Activated T-helper 1 cell treated with Interleukin-2 at 50 U/mL for 16 hours (primary cell): ENCODE data around the gene VPS16.

ENCODE experiments used
- DNase-seq: peaks from one replicate; pipeline ENCODE4 v3.0.0-alpha.2; 2020; ENCODE audit warnings: low read depth

Gene VPS16

DNA sequence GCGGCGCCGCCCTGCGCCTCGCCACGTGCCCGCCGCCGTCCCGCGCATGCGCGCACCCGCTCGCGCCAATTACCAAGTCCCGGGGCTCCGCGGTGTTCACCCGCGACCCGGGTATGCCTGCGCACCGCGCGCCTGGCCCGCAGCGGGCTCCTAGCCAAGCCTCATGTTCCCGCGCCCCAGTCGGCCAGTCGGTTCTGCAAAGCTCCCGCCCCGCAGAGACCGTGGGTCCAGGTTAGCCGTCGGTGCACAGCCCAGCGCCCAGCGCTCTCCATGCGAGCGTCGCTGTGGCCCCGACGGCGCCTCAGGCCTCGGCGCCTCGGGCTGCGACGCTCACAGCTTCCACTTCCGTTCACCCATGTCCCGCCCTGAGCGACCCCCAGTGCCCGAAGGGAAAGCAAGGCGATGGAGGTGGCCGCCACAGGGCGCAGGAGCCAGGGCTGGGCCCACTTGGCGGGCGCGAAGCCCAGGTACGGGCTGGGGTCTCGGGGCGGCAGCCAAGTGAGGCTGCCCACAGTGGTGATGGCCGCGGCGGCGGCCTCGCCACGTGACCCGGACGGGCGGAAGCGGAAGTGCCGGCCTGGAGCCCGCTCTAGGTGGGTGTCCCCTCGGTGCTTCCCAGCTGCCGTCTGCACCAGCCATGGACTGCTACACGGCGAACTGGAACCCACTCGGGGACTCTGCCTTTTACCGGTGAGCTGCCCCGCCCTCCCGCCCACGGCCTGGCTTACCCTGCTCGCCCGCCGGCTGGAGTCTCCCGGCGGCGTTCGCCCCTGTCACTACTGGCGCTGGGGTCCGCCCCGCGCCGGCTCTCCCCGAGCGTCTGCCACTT, at the start of gene VPS16, which contains the start of gene PCED1A:
TSS of gene VPS16 (plus strand) at position 608 of the 829 bp plus-strand sequence. CDS start at position 638, 30 bp downstream.
TSS of gene PCED1A (minus strand) at position 518 of the 829 bp plus-strand sequence. CDS start 743 bp downstream, outside the sequence.
- peak; percentile 82 for DNase-seq

GRCh38 chr20:2793471-2793870, 47.1 kb upstream of the VPS16 start:
- DNase-seq = no peak

DNA sequence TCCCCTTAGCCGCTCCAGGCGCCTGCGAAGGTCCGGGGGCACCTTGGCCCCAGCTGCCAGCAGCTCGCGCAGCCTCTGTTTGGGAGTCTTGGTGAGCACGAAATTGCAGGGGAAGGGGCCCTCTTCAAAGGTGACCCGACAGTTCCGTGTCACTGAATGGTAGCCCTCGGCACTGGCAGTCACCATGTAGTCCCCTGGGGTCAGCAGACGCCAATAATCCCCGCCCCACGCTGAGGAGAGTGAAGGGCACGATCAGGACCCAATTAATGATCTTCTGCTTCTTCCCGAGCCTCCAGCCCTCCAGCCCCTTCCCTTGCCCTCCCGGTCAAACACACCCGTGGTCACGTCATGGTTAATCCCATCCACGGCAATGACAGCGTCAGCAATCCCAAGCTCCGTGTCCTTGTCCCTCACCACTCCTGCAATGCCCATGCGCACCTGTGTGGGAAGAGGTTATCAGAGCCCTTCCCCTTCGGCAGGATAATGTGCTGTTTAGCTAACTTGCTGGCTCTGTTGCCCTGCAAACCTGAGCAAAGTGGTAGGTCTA, 46.3 kb upstream of the VPS16 start:
- no peak for DNase-seq

DNA sequence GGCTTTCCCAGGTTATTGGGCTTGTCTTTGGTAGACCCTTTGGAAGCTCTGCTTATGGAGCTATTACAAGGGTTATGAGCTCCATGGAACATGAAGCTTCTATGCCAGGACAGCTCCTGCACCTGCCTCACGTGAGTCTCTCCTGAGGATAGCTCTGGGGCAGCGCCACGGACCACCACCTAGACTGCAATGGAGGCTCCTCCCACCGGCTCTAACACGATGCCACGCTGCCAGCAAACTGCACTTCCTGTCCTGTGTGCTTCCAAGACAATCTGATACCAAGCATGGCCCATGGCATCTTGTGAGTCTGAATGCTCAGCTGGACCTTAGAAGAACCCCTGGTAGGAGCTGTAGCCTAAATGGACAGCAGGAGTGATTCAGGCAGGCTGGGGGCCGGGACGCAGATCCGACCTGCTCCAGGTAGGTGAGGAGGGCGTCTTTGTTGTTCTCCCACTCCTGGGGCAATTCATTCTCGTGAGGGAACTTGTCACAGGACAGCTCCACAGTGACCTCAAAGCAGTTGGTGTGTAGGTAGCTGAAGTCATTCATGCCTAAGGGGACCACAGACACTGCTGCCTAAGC, 45.6 kb upstream of the VPS16 start:
- DNase-seq = no peak

DNA sequence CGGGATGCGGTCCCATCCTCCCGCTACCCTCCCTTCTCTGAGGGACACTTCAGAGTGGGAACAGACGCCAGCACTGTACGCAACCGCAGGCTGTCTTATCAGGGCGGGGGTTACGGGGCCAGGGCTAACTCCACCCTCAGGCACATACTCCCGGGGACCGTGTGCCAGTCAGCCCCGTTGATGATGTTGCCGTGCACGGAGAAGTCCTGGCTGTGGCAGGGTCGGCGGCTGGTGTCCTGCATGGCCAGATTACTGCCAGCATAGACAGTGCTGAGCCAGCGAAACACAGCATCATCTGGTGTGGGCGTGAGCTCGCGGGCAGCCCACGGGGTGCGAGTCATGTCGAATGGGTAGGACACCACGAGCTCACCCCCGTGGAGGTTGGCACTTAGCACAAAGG, 45.1 kb upstream of the VPS16 start:
- DNase-seq = no peak

DNA sequence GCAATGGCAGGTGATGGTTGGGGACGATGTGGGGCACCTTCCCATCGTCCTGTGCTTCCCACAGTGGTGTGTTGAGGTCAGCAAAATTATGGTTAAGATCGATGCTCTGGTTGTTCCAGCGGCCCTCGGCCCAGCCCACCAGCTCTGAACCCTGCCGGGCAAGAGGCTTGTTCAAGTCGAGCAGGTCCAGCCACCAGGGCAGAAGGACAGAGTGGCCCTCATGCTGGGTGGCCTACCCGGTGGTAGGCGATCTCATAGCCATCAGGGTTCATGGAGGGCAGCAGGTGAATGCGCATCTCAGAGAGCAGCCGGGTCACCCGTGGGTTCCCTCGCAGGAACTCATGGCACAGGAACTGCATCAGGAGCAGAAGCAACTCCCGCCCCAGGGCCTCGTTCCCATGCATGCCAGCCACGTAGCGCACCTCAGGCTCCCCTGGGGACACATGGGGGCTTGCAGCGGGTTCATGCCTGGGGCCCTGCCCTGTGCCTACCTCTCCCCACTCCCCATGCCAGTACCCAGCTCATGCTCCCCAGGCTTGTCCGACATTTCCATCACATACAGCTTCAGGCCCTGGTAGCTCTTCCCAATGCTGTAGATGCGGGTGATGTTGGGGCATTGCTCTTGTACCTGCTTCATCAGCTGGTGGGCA, 44.4 kb upstream of the VPS16 start:
- DNase-seq = no peak

GRCh38 chr20:2797136-2797983, 43.2 kb upstream of the VPS16 start:
- DNase-seq = no peak

DNA sequence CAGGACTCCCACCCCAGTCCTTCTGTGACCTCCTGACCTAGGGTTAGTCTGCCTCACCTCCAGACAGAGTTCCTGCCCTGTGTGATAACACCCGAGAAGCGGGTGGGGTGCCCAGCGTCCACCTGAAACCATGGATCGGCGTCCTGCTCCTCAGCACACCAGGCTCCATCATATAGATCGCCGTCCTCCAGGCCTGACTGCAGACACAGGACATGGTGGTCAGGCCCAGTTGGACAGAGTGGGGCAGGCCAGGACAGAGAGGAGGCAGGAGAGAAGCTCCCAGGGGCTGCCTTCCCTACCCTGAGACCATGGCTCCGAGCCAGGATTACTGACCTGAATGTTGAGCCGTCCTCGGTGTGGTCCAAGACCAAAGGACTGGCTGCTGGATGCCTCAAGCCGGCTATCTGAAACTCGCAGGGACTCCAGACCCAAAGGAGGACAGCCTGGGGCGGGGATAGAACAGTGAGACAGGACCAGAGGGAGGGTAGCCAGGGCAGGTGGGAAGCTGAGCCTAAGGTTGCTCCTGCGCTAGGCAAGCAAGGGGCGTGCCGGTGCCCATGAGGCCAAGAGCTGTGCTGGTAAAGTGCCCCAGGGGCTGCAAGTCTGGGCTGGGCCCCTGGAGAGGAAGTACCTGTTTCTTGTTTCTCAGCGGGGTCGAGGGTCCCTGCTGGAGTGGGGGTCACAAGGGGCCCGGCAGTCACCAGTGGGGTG, 42.3 kb upstream of the VPS16 start:
- no peak for DNase-seq

DNA sequence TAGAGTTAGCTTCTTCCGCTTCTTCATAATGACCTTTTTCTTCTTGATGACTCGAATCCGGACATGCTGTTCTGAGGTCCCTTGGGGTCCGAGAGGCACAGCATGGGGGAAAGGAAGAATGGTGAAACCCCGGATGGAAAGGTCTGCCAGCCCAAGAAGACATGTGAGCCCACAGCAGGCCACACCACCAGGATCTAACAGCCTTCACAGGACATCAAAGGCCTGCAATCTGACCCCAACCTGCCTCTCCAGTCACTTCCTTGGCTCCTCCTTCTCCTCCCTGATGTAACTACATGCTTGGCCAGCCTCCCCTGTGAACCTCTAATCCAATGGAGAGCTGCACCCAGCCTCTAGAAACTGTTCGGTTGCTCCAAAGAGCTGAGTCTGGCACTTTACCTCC, 41.7 kb upstream of the VPS16 start:
- no peak for DNase-seq

- no peak for DNase-seq
Observed at GRCh38 chr20:2799271-2799670, 41.3 kb upstream of the VPS16 start.

DNA sequence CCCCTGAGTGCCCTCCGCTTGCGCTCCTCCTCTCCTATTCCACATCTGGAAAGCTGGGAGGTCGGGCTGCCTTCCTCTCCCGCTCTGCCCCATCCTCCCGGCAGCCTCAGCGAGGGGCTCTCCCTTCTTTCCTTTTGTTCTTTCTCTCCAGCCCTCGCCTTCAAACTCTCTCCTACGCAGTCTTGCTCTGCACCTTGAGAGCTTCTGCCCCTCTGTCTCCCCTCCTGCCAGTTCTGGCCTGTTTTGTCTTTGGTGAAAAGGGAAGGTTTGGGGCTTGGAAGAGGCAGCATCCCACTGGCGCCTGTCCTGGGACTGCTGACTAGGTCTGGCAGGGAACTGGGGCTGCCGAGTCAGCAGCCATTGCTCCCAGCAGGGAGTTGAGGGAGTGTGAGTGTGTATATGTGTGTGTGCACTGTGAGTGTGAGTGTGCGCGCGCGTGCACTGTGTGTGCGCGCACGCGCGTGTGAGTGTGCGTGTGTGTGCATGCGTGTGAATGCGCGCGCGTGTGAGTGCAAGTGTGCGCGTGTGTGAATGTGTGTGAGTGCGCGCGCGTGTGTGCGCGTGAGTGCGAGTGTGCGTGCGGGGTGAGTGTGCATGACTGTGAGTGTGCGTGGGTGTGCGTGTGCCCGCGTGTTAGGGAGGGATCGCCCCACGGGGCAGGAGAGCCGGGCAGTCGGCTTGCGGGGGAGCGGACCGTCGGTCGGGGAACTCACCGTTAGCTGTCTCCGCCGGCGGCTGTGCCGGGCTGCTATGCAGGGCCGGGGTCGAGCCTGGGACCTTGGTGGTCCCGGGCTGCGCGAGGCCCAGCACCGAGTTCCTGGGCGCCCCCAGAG, 40.6 kb upstream of the VPS16 start:
- DNase-seq = no peak

DNA sequence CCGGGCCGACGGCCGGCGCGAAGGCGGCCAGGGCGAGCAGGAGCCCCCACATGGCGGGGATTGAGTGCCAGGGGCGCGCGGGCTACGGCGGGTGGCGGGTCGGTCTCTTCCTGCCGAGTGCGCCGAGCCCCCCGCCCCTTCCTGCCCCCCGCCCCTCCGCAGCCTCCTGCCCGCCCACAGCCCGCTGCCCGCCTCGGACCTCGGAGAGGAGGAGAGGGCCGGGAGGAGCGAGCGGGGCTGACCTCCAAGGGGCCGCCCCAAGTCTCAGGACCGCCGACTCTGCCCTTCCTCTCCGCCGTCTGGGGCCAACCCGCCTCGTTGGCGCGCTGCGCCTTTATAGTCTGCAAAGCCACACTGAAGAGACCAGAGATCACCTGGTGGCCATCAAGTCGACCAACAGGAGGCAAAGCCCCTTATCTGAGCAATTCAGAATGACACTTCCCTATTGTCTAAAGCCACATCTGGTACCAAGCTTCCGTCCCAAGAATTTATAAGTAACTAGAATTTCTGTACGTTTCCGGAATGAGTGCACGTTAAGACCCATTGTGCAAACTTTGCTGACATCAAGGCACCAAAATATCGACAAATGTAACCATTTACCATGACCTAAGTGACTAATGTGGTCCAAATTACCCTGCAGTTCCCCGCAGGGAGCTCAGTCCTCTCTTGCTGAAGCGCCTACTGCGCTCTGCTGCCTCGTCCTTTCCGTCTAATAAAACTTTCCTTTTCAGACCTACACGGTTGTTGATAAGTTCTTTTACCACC, 39.8 kb upstream of the VPS16 start, which contains the start of gene CPXM1:
TSS of gene CPXM1 (minus strand) at position 107 of the 765 bp plus-strand sequence. CDS start at position 52, 55 bp downstream.
- DNase-seq = no peak

DNA sequence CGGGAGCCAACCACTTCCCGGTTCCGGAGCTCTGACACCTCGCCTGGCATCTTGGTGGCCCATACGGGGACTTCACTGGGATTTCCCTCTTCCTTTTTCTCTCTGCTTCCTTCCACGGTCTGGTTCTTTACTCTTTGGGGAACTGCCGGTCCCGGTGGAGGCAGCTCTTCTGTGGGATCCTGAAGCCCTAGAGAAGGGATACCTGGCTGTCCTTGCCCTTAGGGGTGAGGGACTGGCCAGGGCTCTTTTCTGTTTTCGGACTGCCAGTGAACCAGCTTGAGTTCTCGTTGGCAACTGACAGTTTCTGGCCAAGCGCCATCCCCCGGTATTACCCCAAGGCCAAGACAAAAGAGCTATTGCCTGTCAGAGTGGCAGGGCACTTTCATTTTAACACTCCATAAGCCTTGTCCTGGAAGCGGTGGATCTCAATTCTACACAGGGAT, 39.2 kb upstream of the VPS16 start:
- no peak for DNase-seq

- DNase-seq = no peak
Observed at GRCh38 chr20:2804041-2804828, 36.3 kb upstream of the VPS16 start.

DNA sequence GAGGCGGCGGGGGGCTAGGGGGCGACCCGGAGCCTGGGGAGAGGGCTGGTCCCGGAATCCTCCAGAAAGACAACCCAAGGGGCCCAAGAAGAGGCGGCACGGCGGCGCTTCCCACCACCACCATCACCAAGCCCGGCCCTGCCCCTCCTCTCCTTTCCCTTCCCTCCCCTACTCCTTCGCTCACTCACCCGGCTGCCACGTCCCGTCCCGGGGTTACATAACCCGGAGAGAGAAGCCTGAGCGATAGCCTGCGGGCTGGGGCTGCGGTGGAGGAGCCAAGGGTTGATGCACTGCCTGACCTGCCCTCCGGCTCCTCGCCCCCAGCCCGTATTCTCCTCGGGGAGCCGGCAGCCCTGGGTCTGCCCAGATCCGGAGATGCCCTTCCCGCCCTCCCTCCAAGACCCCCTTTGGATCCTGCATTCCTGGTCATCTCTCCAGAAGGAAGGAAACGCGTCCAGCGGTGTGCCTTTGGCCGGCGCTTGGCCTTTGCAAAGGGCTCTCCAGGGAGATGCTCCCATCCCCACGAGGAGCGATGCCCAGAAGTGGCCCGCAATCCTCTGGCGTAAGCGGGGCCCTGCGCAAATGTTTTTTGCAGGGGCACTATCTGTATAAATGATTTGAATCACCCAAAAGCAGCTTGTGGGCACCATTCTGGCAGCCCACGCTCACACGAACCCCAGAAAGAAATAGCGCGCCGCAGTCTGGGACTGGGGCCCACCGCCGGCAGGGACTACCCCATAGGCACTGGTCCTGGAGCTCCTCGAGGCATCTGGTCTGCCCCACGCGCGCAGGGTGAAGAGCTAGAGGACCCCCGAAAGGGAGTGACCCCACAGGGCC, 35.5 kb upstream of the VPS16 start:
- no peak for DNase-seq

GRCh38 chr20:2805689-2806350, 34.7 kb upstream of the VPS16 start:
- DNase-seq = no peak

DNA sequence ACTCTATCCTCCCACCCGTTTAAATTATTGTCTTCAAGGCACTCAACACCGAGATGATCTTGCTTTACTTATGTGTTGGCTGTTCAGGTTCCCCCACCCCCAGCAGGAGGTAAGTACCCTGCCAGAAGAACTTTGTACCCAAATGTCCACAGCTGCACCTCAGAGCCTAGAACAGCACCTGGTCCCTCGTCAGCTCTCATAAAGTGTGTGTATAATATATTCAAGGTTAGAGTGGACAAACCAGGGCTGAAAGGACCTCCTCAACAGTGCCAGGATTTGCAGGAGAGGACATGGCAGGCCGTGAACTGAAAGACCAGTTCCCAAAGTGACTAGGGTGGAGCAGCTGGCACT, 34.2 kb upstream of the VPS16 start:
- DNase-seq = no peak
